Right atrium auricular region (tissue), 2 donors: ENCODE measurements around the gene PDGFC. TPM values are rescaled to one million over a fixed set of nuclear protein-coding genes. Genes with fewer than 3 reads are reported as not detected.
A peak's percentile ranks its signal among the peaks of the same experiment; 100 is the strongest.

Experiments
- DNase-seq: peaks from one replicate; pipeline ENCODE4 v3.0.0-alpha.2; 2019; ENCODE audit warnings: low spot score
- H3K27ac ChIP-seq, 2 donors: fragments of 200-600 bp; sonication (generic); 1 replicate in 1 of 2; 2 replicates in 1 of 2; pipeline ENCODE4 v1.5.1; 2016 to 2019
- H3K27me3 ChIP-seq, 2 donors: fragments of 200-600 bp; sonication (generic); one replicate each; pipeline versions ENCODE4 v1.5.1 to v1.6.0; 2017 to 2019
- H3K36me3 ChIP-seq: fragments of 200-600 bp; sonication (generic); one replicate; pipeline ENCODE4 v1.5.1; 2016
- H3K4me1 ChIP-seq, 2 donors: fragments of 200-600 bp; sonication (generic); one replicate each; pipeline versions ENCODE4 v1.5.1 to v1.6.0; 2017 to 2019
- H3K4me3 ChIP-seq, 2 donors: fragments of 200-600 bp; sonication (generic); 1 replicate in 1 of 2; 2 replicates in 1 of 2; pipeline ENCODE4 v1.5.1; 2017 to 2019; ENCODE audit warnings: mild to moderate bottlenecking in 1 of 2, moderate library complexity in 1 of 2
- H3K9me3 ChIP-seq, 2 donors: fragments of 200-600 bp; sonication (generic); one replicate each; pipeline ENCODE4 v1.5.1; 2019
- CTCF ChIP-seq, 2 donors: fragments of 200-600 bp; sonication (generic); IDR thresholded peaks; one replicate each; pipeline ENCODE4 v1.5.1; 2019; ENCODE audit warnings: antibody characterized with exemption in 2 of 2
- total RNA-seq, 2 donors: library from RNA; depleted of rRNA; stranded (reverse); fragments of >200 nt; gene quantifications; one replicate each; pipeline ENCODE4 v1.1.0, GENCODE V29; 2016

PDGFC gene
- total RNA-seq, 2 donors from 2014 or later, result 17.0 to 17.1 TPM

- DNase-seq, result no peak
- TF ChIP-seq CTCF (IDR thresholded peaks at IDR 0.05), result no peak
- Histone ChIP-seq H3K36me3 (no peaks in the 10 kb centered on the region), H3K4me1 (peaks cover 0 to 24% of the 10 kb centered on the region in 2 donors), H3K27me3 (no peaks in the 10 kb centered on the region), H3K27ac (no peak overlapping the region), H3K4me3 (no peak overlapping the region), H3K9me3 (no peaks in the 10 kb centered on the region)
These were observed 15.2 kb downstream of the PDGFC start for GRCh38 chr4:156956359-156956758.

- peak; percentile 57 for DNase-seq
- Histone ChIP-seq H3K36me3 (no peaks in the 10 kb centered on the region), H3K27me3 (no peaks in the 10 kb centered on the region), H3K4me1 (peaks cover 0 to 28% of the 10 kb centered on the region in 2 donors), H3K4me3 (no peak overlapping the region), H3K9me3 (no peaks in the 10 kb centered on the region), H3K27ac (no peak overlapping the region)
- TF ChIP-seq CTCF (IDR thresholded peaks at IDR 0.05), result no peak
These were observed 17.0 kb downstream of the PDGFC start for GRCh38 chr4:156954587-156954986.

GRCh38 chr4:156953951-156954350 is 17.6 kb downstream of the PDGFC start:
- Histone ChIP-seq H3K27ac (peak overlapping the region in 1 of 2 donors; percentile 9), H3K4me3 (no peak overlapping the region), H3K9me3 (no peaks in the 10 kb centered on the region), H3K4me1 (peaks cover 0 to 34% of the 10 kb centered on the region in 2 donors), H3K27me3 (no peaks in the 10 kb centered on the region), H3K36me3 (no peaks in the 10 kb centered on the region)
- TF ChIP-seq CTCF (IDR thresholded peaks at IDR 0.05), result no peak
- DNase-seq, result no peak

GRCh38 chr4:156953001-156953400 is 18.6 kb downstream of the PDGFC start:
- DNase-seq, result no peak
- Histone ChIP-seq H3K4me3 (no peak overlapping the region), H3K36me3 (no peaks in the 10 kb centered on the region), H3K4me1 (peaks cover 0 to 42% of the 10 kb centered on the region in 2 donors), H3K9me3 (no peaks in the 10 kb centered on the region), H3K27me3 (no peaks in the 10 kb centered on the region), H3K27ac (no peak overlapping the region)
- TF ChIP-seq CTCF (IDR thresholded peaks at IDR 0.05), result no peak

GRCh38 chr4:156952078-156952759 is 19.4 kb downstream of the PDGFC start:
- Histone ChIP-seq H3K4me1 (peaks cover 0 to 40% of the 10 kb centered on the region in 2 donors), H3K36me3 (no peaks in the 10 kb centered on the region), H3K9me3 (no peaks in the 10 kb centered on the region), H3K27ac (no peak overlapping the region), H3K27me3 (no peaks in the 10 kb centered on the region), H3K4me3 (no peak overlapping the region)
- no peak for DNase-seq
- no peak for TF ChIP-seq CTCF (IDR thresholded peaks at IDR 0.05)

- Histone ChIP-seq H3K4me1 (peaks cover 0 to 47% of the 10 kb centered on the region in 2 donors), H3K4me3 (no peak overlapping the region), H3K9me3 (no peaks in the 10 kb centered on the region), H3K27ac (no peak overlapping the region), H3K27me3 (no peaks in the 10 kb centered on the region), H3K36me3 (no peaks in the 10 kb centered on the region)
- no peak for TF ChIP-seq CTCF (IDR thresholded peaks at IDR 0.05)
- no peak for DNase-seq
These were observed 20.7 kb downstream of the PDGFC start for GRCh38 chr4:156950948-156951347.
